Memory B cell (primary cell): Measurements from ENCODE around the gene ABITRAM.

ENCODE experiments used
- ATAC-seq: fragments of 150-1000 bp; cut with Tn5 transposase; 2 replicates; pipeline ENCODE4 v1.10.0; 2021; ENCODE audit warnings: low read depth, mild to moderate bottlenecking, moderate library complexity
- DNase-seq, 2 donors: peaks; one replicate each; pipeline ENCODE4 v3.0.0; 2022; ENCODE audit warnings: low spot score in 2 of 2
- H3K27ac Mint-ChIP-seq: one replicate; pipeline ENCODE4 v1.8.0; 2022; ENCODE audit warnings: mild to moderate bottlenecking, moderate library complexity, mixed read lengths
- H3K27me3 Mint-ChIP-seq: one replicate; pipeline ENCODE4 v1.8.0; 2022; ENCODE audit warnings: mixed read lengths
- H3K36me3 Mint-ChIP-seq: one replicate; pipeline ENCODE4 v1.8.0; 2022; ENCODE audit warnings: mild to moderate bottlenecking, mixed read lengths
- H3K4me1 Mint-ChIP-seq: one replicate; pipeline ENCODE4 v1.8.0; 2022; ENCODE audit warnings: mixed read lengths
- H3K4me3 Mint-ChIP-seq: one replicate; pipeline ENCODE4 v1.8.0; 2022; ENCODE audit warnings: mild to moderate bottlenecking, moderate library complexity, mixed read lengths
- H3K9me3 Mint-ChIP-seq: one replicate; pipeline ENCODE4 v1.8.0; 2022; ENCODE audit warnings: mixed read lengths

The ABITRAM gene

GRCh38 chr9:108983885-108984284 lies 49.7 kb downstream of the ABITRAM start:
- Mint-ChIP-seq H3K9me3 (no peaks in the 10 kb centered on the region), H3K27me3 (no peaks in the 10 kb centered on the region), H3K27ac (no peak overlapping the region), H3K36me3 (no peaks in the 10 kb centered on the region), H3K4me3 (no peak overlapping the region), H3K4me1 (no peaks in the 10 kb centered on the region)
- ATAC-seq (no peak), DNase-seq (no peak)
